Measurements from ENCODE around the gene IFITM5. TPM values are rescaled to one million over a fixed set of nuclear protein-coding genes. Genes with fewer than 3 reads are reported as not detected.
"Not testable (repeated sequence)": the region's sequence is repeated elsewhere in the genome, so short reads cannot be mapped to it uniquely, and the experiment has no call there.

Gene IFITM5
- total and polyA plus RNA-seq, 4 donors = not detected

- DNase-seq (peak in 1 of 3 donors; percentile 35), ATAC-seq (ENCODE audit: insufficient read depth, low FRiP score) (no peak)
- Histone ChIP-seq H3K4me3 (no peak overlapping the region), H3K9ac (ENCODE audit: insufficient read depth in 1 of 2, low read length in 2 of 2) (no peak overlapping the region), H3K27me3 (ENCODE audit: control insufficient read depth in 3 of 3, insufficient read depth in 3 of 3, low read length in 2 of 3) (peaks cover 0 to 22% (median 10%) of the 10 kb centered on the region in 3 donors), H3K27ac (ENCODE audit: low read depth in 1 of 2, low read length in 1 of 2) (no peak overlapping the region), H3K9me3 (ENCODE audit: control insufficient read depth in 4 of 4, insufficient read depth in 3 of 4, low read length in 3 of 4) (no peaks in the 10 kb centered on the region), H3K4me1 (ENCODE audit: control insufficient read depth in 5 of 5, insufficient read depth in 5 of 5, low read length in 5 of 5) (peaks cover 0 to 12% (median 0%) of the 10 kb centered on the region in 5 donors), H3K36me3 (ENCODE audit: control insufficient read depth in 4 of 4, insufficient read depth in 4 of 4, low read length in 4 of 4) (peaks cover 0 to 19% (median 0%) of the 10 kb centered on the region in 4 donors)
- WGBS, 2 donors = 10 to 21% methylated on average over 14 of the region's 14 CpGs
- no peak for TF ChIP-seq CTCF (IDR thresholded peaks at IDR 0.05; ENCODE audit: control extremely low read depth, extremely low read depth)
These were observed 10.0 kb downstream of the IFITM5 start for GRCh38 chr11:289398-289711.

GRCh38 chr11:288478-289397 lies 10.6 kb downstream of the IFITM5 start, which contains the start of gene PGGHG:
Gene PGGHG (plus strand): TSS chr11:289126. CDS start chr11:289817, 691 bp downstream.
- Histone ChIP-seq H3K9ac (ENCODE audit: insufficient read depth in 1 of 2, low read length in 2 of 2) (no peak within 1 kb of the TSS), H3K27ac (ENCODE audit: low read depth in 1 of 2, low read length in 1 of 2) (peak within 1 kb of the TSS in 1 of 2 donors; percentile 58), H3K9me3 (ENCODE audit: control insufficient read depth in 4 of 4, insufficient read depth in 3 of 4, low read length in 3 of 4) (no peaks in the 10 kb centered on the region), H3K36me3 (ENCODE audit: control insufficient read depth in 4 of 4, insufficient read depth in 4 of 4, low read length in 4 of 4) (peaks cover 0 to 14% (median 0%) of the 10 kb centered on the region in 4 donors), H3K4me1 (ENCODE audit: control insufficient read depth in 5 of 5, insufficient read depth in 5 of 5, low read length in 5 of 5) (peaks cover 0 to 12% (median 0%) of the 10 kb centered on the region in 5 donors), H3K27me3 (ENCODE audit: control insufficient read depth in 3 of 3, insufficient read depth in 3 of 3, low read length in 2 of 3) (peaks cover 0 to 22% (median 10%) of the 10 kb centered on the region in 3 donors), H3K4me3 (peak within 1 kb of the TSS; percentile 47)
- peak; percentile 90 for ATAC-seq (ENCODE audit: insufficient read depth, low FRiP score)
- whole genome bisulfite sequencing, 2 donors = 1% methylated on average over 60 to 111 of the region's 112 CpGs
- peak; percentile 59 to 75 (median 69) for DNase-seq
- no peak for TF ChIP-seq CTCF (IDR thresholded peaks at IDR 0.05; ENCODE audit: control extremely low read depth, extremely low read depth)

GRCh38 chr11:287821-288477 lies 11.4 kb downstream of the IFITM5 start:
- WGBS, 2 donors = 19 to 21% methylated on average over 40 to 41 of the region's 41 CpGs
- no peaks in the 10 kb centered on the region for H3K9me3 ChIP-seq (ENCODE audit: control insufficient read depth in 4 of 4, insufficient read depth in 3 of 4, low read length in 3 of 4)
- peaks cover 0 to 9% (median 0%) of the 10 kb centered on the region in 4 donors for H3K36me3 ChIP-seq (ENCODE audit: control insufficient read depth in 4 of 4, insufficient read depth in 4 of 4, low read length in 4 of 4)
- no peak for TF ChIP-seq CTCF (IDR thresholded peaks at IDR 0.05; ENCODE audit: control extremely low read depth, extremely low read depth)
- peak overlapping the region; percentile 47 for H3K4me3 ChIP-seq
- no peak for ATAC-seq (ENCODE audit: insufficient read depth, low FRiP score)
- peaks cover 0 to 12% (median 0%) of the 10 kb centered on the region in 5 donors for H3K4me1 ChIP-seq (ENCODE audit: control insufficient read depth in 5 of 5, insufficient read depth in 5 of 5, low read length in 5 of 5)
- no peak overlapping the region for H3K9ac ChIP-seq (ENCODE audit: insufficient read depth in 1 of 2, low read length in 2 of 2)
- H3K27me3 ChIP-seq (ENCODE audit: control insufficient read depth in 3 of 3, insufficient read depth in 3 of 3, low read length in 2 of 3) = peaks cover 0 to 26% (median 15%) of the 10 kb centered on the region in 3 donors
- DNase-seq = no peak
- H3K27ac ChIP-seq (ENCODE audit: low read depth in 1 of 2, low read length in 1 of 2) = peak overlapping the region in 1 of 2 donors; percentile 58

GRCh38 chr11:286977-287820 lies 12.1 kb downstream of the IFITM5 start:
- ATAC-seq (ENCODE audit: insufficient read depth, low FRiP score); H3K36me3 ChIP-seq (ENCODE audit: control insufficient read depth in 4 of 4, insufficient read depth in 4 of 4, low read length in 4 of 4); H3K4me3 ChIP-seq; H3K9me3 ChIP-seq (ENCODE audit: control insufficient read depth in 4 of 4, insufficient read depth in 3 of 4, low read length in 3 of 4); DNase-seq; H3K9ac ChIP-seq (ENCODE audit: insufficient read depth in 1 of 2, low read length in 2 of 2); H3K27ac ChIP-seq (ENCODE audit: low read depth in 1 of 2, low read length in 1 of 2): not testable (repeated sequence)
- H3K27me3 ChIP-seq (ENCODE audit: control insufficient read depth in 3 of 3, insufficient read depth in 3 of 3, low read length in 2 of 3) = peaks cover 0 to 34% (median 23%) of the 10 kb centered on the region in 3 donors
- WGBS, 2 donors = 71% methylated on average over 23 to 27 of the region's 27 CpGs
- H3K4me1 ChIP-seq (ENCODE audit: control insufficient read depth in 5 of 5, insufficient read depth in 5 of 5, low read length in 5 of 5) = peaks cover 0 to 12% (median 0%) of the 10 kb centered on the region in 5 donors

All from lung (tissue), 12 donors.